Measurements from ENCODE around the gene SLC23A3. TPM values are rescaled to one million over a fixed set of nuclear protein-coding genes. Genes with fewer than 3 reads are reported as not detected.

The SLC23A3 gene
- total RNA-seq, 8 experiments from 2014 or later = 0.13 to 3.4 (median 0.54) TPM

DNA sequence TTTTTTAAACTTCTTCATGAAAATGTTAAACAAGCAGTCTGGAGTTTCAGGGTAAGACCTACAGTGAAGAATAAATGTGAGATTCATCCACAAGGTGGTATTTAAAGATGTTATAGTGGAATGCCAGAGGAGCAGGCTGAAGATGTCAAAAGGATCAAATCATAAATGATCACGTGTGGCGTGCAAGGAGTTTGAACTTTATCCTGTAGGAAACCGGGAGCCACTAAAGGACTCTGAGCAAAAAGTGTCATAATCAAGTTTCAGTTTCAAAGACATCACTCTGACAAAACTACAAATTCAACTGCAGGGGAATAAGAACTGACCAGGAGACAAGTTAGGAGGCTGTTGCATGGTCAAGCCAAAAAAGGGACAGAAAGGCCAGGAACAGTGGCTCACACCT is 29.1 kb downstream of the SLC23A3 start:
- H3K4me3 ChIP-seq = no peak overlapping the region
- in situ Hi-C loops (cut with MboI; ENCODE audit: low pct_unique_long_range_greater_than_20kb in 2 of 9, low sequenced_read_pairs in 9 of 9, unreplicated experiment in 9 of 9) = loop anchor here in 1 of 9 experiments (25.0 kb wide), 1 partner anchor 128 kb away; no protein-coding TSS in a partner anchor
- ATAC-seq (replicated peaks in 6 of 8) = no peak
- 85 to 100% (median 96%) methylated on average over 1 to 3 of the region's 3 CpGs; no CpG with 5 or more reads in 2 of the 10 experiments for WGBS, 10 experiments
- H3K27ac ChIP-seq = no peak overlapping the region
- H3K4me1 ChIP-seq (replicated peaks in 1 of 2) = no peaks in the 10 kb centered on the region

- ATAC-seq (replicated peaks in 6 of 8) = no peak
- Histone ChIP-seq H3K27ac (no peak overlapping the region), H3K4me3 (no peak overlapping the region), H3K4me1 (replicated peaks in 1 of 2) (no peaks in the 10 kb centered on the region)
- in situ Hi-C loops (cut with MboI; ENCODE audit: low pct_unique_long_range_greater_than_20kb in 2 of 9, low sequenced_read_pairs in 9 of 9, unreplicated experiment in 9 of 9) = loop anchor here in 1 of 9 experiments (25.0 kb wide), 1 partner anchor 122 kb away; no protein-coding TSS in a partner anchor
- WGBS, 10 experiments = 69 to 100% (median 91%) methylated on average over 2 to 4 of the region's 4 CpGs; no CpG with 5 or more reads in 1 of the 10 experiments
Measured at GRCh38 chr2:219133976-219134375, 35.9 kb downstream of the SLC23A3 start.

- ATAC-seq (replicated peaks in 6 of 8) = no peak
- H3K27ac ChIP-seq = no peak overlapping the region
- H3K4me1 ChIP-seq (replicated peaks in 1 of 2) = no peaks in the 10 kb centered on the region
- in situ Hi-C loops (cut with MboI; ENCODE audit: low pct_unique_long_range_greater_than_20kb in 2 of 9, low sequenced_read_pairs in 9 of 9, unreplicated experiment in 9 of 9) = loop anchor here in 1 of 9 experiments (25.0 kb wide), 1 partner anchor 119 kb away; no protein-coding TSS in a partner anchor
- 71 to 100% (median 91%) methylated on average over 1 to 4 of the region's 4 CpGs; no CpG with 5 or more reads in 1 of the 10 experiments for WGBS, 10 experiments
- no peak overlapping the region for H3K4me3 ChIP-seq
Measured at GRCh38 chr2:219131744-219132143, 38.1 kb downstream of the SLC23A3 start.

- ATAC-seq (replicated peaks in 6 of 8) = peak in 1 of 8 experiments; percentile 23
- in situ Hi-C loops (cut with MboI; ENCODE audit: low pct_unique_long_range_greater_than_20kb in 2 of 9, low sequenced_read_pairs in 9 of 9, unreplicated experiment in 9 of 9) = loop anchor here in 1 of 9 experiments (25.0 kb wide), 1 partner anchor 119 kb away; no protein-coding TSS in a partner anchor
- 50 to 100% (median 66%) methylated on average over 1 to 3 of the region's 3 CpGs; no CpG with 5 or more reads in 1 of the 10 experiments for WGBS, 10 experiments
- Histone ChIP-seq H3K4me3 (no peak overlapping the region), H3K27ac (no peak overlapping the region), H3K4me1 (replicated peaks in 1 of 2) (no peaks in the 10 kb centered on the region)
Measured at GRCh38 chr2:219131327-219131726, 38.5 kb downstream of the SLC23A3 start.

- 80 to 100% (median 95%) methylated on average over 1 to 15 of the region's 16 CpGs for WGBS, 10 experiments
- Histone ChIP-seq H3K4me3 (no peak overlapping the region), H3K4me1 (replicated peaks in 1 of 2) (no peaks in the 10 kb centered on the region), H3K27ac (no peak overlapping the region)
- no peak for ATAC-seq (replicated peaks in 6 of 8)
- in situ Hi-C loops (cut with MboI; ENCODE audit: low pct_unique_long_range_greater_than_20kb in 2 of 9, low sequenced_read_pairs in 9 of 9, unreplicated experiment in 9 of 9) = loop anchor here in 1 of 9 experiments (25.0 kb wide), 1 partner anchor 117 kb away; no protein-coding TSS in a partner anchor
Measured at GRCh38 chr2:219129589-219129988, 40.2 kb downstream of the SLC23A3 start.

- no peak overlapping the region for H3K27ac ChIP-seq
- H3K4me3 ChIP-seq = no peak overlapping the region
- in situ Hi-C loops (cut with MboI; ENCODE audit: low pct_unique_long_range_greater_than_20kb in 2 of 9, low sequenced_read_pairs in 9 of 9, unreplicated experiment in 9 of 9) = loop anchor here in 1 of 9 experiments (25.0 kb wide), 1 partner anchor 116 kb away; no protein-coding TSS in a partner anchor
- ATAC-seq (replicated peaks in 6 of 8) = no peak
- no peaks in the 10 kb centered on the region for H3K4me1 ChIP-seq (replicated peaks in 1 of 2)
- WGBS, 10 experiments = 60 to 92% (median 77%) methylated on average over 2 to 5 of the region's 7 CpGs; no CpG with 5 or more reads in 2 of the 10 experiments
Measured at GRCh38 chr2:219128396-219128795, 41.4 kb downstream of the SLC23A3 start.

GRCh38 chr2:219127037-219127635 is 42.7 kb downstream of the SLC23A3 start:
- no peak for ATAC-seq (replicated peaks in 6 of 8)
- H3K27ac ChIP-seq = no peak overlapping the region
- in situ Hi-C loops (cut with MboI; ENCODE audit: low pct_unique_long_range_greater_than_20kb in 2 of 9, low sequenced_read_pairs in 9 of 9, unreplicated experiment in 9 of 9) = loop anchor here in 1 of 9 experiments (25.0 kb wide), 1 partner anchor 115 kb away; no protein-coding TSS in a partner anchor
- H3K4me1 ChIP-seq (replicated peaks in 1 of 2) = no peaks in the 10 kb centered on the region
- 0 to 70% (median 40%) methylated on average over 1 to 2 of the region's 2 CpGs; no CpG with 5 or more reads in 3 of the 10 experiments for WGBS, 10 experiments
- H3K4me3 ChIP-seq = no peak overlapping the region

DNA sequence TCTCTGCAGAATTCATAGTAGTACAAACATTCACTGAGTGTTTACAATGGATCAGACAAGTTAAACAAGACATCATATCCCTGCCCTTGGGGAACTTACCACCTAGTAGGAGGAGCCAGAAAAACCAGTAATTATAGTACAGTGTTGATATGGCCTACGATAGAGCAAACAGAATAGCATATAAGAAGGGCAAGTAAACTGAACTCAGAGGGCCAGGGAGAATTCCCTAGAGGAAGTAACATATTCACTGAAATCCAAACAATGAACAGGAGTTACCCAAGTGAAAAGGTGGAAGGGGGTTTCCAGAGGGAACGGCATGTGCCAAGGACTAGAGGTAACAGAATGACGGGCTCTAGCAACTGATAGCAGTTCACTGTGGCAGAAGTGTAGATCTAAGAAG is 43.3 kb downstream of the SLC23A3 start:
- H3K27ac ChIP-seq = no peak overlapping the region
- peak in 1 of 8 experiments; percentile 46 for ATAC-seq (replicated peaks in 6 of 8)
- in situ Hi-C loops (cut with MboI; ENCODE audit: low pct_unique_long_range_greater_than_20kb in 2 of 9, low sequenced_read_pairs in 9 of 9, unreplicated experiment in 9 of 9) = loop anchor here in 1 of 9 experiments (25.0 kb wide), 1 partner anchor 114 kb away; no protein-coding TSS in a partner anchor
- no peaks in the 10 kb centered on the region for H3K4me1 ChIP-seq (replicated peaks in 1 of 2)
- H3K4me3 ChIP-seq = no peak overlapping the region
- WGBS, 10 experiments = 20 to 100% (median 96%) methylated on average over 1 to 3 of the region's 3 CpGs; no CpG with 5 or more reads in 2 of the 10 experiments

DNA sequence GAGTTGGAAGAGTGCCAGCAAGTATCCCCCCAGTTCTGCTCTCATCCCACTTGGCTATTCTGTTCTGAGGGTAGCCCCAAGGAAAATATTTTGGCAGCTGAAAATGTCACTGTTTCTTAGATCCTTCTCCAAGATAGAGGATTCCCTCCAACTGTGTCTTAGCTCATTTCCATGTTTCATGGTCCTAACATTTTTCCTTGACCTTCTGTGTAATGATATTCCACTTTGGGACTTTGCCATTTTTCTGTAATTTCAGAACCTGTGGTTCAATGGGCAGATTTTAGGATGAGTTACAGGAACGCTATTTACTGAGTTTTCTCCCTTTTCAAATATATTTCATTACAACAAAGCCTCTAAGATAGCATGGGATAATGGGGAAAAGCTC is 44.0 kb downstream of the SLC23A3 start:
- Histone ChIP-seq H3K4me1 (replicated peaks in 1 of 2) (no peaks in the 10 kb centered on the region), H3K27ac (no peak overlapping the region), H3K4me3 (no peak overlapping the region)
- in situ Hi-C loops (cut with MboI; ENCODE audit: low pct_unique_long_range_greater_than_20kb in 2 of 9, low sequenced_read_pairs in 9 of 9, unreplicated experiment in 9 of 9) = loop anchor here in 1 of 9 experiments (25.0 kb wide), 1 partner anchor 114 kb away; no protein-coding TSS in a partner anchor
- no peak for ATAC-seq (replicated peaks in 6 of 8)
- 0 to 100% (median 100%) methylated on average over 1 of the region's 1 CpG; no CpG with 5 or more reads in 1 of the 10 experiments for WGBS, 10 experiments

GRCh38 chr2:219125225-219125885 is 44.5 kb downstream of the SLC23A3 start:
- no peaks in the 10 kb centered on the region for H3K4me1 ChIP-seq (replicated peaks in 1 of 2)
- no peak overlapping the region for H3K27ac ChIP-seq
- WGBS, 10 experiments = 43 to 94% (median 81%) methylated on average over 1 to 8 of the region's 10 CpGs
- H3K4me3 ChIP-seq = no peak overlapping the region
- peak in 2 of 8 experiments; percentile 15 to 43 for ATAC-seq (replicated peaks in 6 of 8)
- in situ Hi-C loops (cut with MboI; ENCODE audit: low pct_unique_long_range_greater_than_20kb in 2 of 9, low sequenced_read_pairs in 9 of 9, unreplicated experiment in 9 of 9) = loop anchor here in 1 of 9 experiments (25.0 kb wide), 1 partner anchor 113 kb away; no protein-coding TSS in a partner anchor

DNA sequence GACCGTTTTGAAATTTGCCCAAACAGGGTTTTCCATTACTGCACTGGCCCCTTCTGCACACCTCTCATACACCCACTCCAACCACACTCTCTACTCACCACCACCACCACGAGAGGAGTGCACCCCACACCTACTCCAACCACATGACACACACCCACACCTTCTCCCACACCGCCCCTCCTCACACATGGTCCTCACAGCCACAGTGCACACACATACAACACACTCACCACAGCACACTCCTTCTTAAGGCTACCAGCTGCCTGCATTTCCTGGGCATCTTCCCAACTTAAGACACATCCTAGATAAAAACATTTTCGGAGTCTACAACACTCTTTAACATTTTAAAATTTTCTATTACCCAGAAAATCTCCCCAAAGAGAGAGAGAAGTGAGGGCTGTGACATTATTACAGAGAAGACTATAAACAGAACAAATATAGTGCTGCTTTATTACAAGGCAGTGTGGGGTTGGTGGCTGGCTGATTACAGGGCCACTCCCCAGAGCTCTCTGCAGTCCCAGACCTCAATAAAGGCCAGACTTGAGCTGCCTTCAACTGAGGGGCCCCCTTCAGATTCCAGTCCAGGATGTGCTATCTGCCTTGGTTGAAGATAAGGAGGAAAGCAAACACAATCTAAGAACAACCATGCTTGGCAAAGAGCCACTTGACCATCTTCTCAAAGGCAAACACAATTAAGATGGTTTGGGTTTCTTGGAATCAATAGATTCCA is 45.3 kb downstream of the SLC23A3 start:
- ATAC-seq (replicated peaks in 6 of 8) = peak in 1 of 8 experiments; percentile 37
- in situ Hi-C loops (cut with MboI; ENCODE audit: low pct_unique_long_range_greater_than_20kb in 2 of 9, low sequenced_read_pairs in 9 of 9, unreplicated experiment in 9 of 9) = loop anchor here in 1 of 9 experiments (25.0 kb wide), 1 partner anchor 112 kb away; no protein-coding TSS in a partner anchor
- Histone ChIP-seq H3K27ac (no peak overlapping the region), H3K4me1 (replicated peaks in 1 of 2) (no peaks in the 10 kb centered on the region), H3K4me3 (no peak overlapping the region)
- WGBS, 10 experiments = 50 to 93% (median 85%) methylated on average over 1 to 4 of the region's 4 CpGs; no CpG with 5 or more reads in 2 of the 10 experiments

DNA sequence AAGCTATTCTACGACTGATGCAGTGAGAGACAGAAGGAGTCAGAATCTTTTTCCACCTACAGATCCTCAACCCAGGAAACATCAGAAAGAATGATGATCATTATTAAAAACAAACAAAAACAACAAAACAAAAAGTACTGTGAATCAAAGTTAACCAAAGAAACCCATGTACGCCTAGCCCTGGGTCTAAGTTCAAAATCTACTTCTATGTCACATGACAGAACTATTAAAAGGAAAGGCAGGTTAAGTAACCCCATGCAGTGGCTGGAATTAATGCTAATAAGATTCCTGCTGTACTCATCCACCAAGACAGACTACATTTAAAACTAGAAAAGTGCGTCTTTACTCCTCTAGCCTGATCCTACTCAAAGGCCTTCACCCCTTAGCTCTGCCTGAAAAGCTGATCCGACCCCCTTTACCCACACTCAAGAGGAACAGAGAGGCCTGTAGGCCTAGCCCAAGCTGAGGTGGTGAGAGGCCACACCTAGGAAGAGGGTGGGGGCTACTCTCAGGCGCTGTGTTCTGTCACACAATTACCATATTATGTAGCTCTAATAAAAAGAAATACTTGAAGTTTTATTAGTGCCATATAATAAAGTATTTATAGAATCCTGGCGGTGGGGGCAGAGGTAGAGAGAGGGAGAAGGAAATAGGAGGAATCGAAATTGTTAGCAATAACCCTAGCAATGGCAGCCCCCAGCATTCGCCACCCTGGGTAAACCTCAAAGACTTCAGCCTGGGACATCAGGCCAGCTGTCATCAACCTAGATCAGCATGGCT is 46.3 kb downstream of the SLC23A3 start:
- peak in 2 of 8 experiments; percentile 7 to 13 for ATAC-seq (replicated peaks in 6 of 8)
- Histone ChIP-seq H3K27ac (no peak overlapping the region), H3K4me1 (replicated peaks in 1 of 2) (no peaks in the 10 kb centered on the region), H3K4me3 (no peak overlapping the region)
- in situ Hi-C loops (cut with MboI; ENCODE audit: low pct_unique_long_range_greater_than_20kb in 2 of 9, low sequenced_read_pairs in 9 of 9, unreplicated experiment in 9 of 9) = no loop called here
- 78 to 100% (median 94%) methylated on average over 1 to 8 of the region's 8 CpGs; no CpG with 5 or more reads in 1 of the 10 experiments for WGBS, 10 experiments
